NOMO-1 (cell line): Measurements from ENCODE around the gene GPR142.

Source experiments
- DNase-seq, 2 experiments: peaks; one replicate each; lab custom pipeline; 2025; ENCODE audit not compliant: unreplicated experiment in 2 of 2; lab: John Stamatoyannopoulos, UW

Gene GPR142

DNA sequence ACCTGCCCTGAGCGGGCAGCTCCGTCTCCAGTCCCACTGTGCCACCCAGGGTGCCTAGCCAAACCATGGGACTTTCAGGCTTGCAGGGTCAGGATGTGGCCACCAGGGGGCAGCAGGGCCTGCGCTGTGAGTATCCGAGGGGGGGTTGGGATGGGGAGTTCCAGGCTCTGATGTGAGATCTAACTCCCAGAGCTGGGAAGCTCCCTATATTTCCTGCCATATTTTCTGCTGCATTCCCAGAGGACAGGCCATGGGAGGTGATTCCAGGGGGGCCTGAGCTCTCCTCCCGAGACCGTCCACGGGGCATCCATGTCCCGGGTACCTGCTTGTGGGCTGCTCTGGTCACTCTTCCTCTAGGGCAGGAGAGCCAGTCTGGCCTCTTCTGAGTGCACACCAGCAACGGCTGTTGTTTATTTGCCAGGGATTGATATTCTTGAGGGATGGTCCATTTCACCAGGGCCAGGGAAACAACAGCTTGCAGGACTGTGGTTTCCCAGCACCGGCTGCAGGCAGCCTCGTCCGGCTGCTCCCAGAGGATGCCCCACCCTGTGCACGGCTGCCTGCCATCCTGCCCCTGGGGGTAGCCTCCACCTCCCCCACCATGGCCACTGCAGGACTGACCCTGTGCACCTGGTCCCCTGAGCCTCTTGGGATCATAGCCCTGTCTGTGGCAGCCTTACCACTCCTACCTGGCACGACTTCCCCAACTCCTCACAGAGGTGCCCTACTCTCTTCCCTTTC, 1.2 kb downstream of the GPR142 start:
- DNase-seq: peak in 1 of 2 experiments; percentile 24

DNA sequence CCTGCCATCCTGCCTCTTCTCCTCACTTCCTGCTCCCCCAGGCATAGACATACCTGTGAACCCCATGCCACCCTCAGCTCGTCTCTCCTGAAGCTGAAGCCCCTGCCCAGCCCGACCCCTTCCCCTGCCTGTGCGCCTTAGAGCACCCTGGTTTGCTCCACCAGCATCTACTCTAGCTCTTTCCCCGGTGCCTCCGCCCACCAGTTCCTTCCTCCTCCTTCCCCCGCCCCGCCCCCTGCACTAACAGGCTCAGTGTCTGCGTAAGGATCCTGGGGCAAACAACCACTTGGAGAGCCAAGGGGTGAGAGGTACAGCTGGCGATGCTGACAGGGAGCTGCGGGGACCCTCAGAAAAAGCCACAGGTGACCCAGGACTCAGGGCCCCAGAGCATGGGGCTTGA, 1.9 kb downstream of the GPR142 start:
- DNase-seq: peak; percentile 23 to 62

DNA sequence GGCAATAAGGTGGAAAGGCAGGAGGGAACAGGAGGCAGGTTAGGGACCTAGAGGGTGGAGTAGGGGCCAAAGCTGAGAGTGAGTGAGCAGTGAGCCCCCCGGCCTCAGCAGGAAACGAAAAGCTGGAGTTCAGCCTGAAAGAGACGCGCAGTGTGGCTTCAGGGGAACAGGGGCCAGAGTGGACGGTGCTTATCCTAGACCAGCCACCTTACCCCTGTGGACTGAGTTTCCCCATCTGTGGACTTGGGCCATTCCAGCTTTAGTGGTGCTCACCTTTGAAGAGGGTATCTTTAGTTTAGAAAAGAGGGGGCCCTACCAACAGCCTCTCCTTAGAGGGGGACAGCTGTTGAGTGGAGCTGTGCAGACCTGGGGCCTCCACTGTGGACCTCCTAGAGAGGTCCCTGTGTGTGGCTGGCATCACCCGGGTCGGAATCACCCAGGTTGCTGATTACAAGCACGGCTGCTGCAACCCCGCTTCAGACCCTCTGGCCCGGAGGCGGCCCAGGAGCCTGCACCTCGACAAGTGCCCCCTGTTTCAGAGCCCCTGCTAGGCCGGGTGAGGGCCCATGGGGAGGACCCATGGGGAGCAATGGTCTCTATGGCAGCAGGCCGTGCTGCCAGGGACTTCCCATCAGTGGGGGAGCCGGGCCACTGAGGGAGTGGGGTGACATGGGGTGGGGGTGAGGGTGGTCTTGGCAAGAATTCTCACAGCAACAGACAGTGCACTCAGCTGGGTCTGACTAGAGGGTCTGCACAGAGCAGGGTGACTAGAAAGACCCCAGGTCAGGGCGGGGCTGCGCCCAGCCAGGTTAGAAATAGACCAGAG, 2.6 kb downstream of the GPR142 start:
- DNase-seq: no peak

GRCh38 chr17:74371653-74372147, 4.4 kb downstream of the GPR142 start:
- no peak for DNase-seq

DNA sequence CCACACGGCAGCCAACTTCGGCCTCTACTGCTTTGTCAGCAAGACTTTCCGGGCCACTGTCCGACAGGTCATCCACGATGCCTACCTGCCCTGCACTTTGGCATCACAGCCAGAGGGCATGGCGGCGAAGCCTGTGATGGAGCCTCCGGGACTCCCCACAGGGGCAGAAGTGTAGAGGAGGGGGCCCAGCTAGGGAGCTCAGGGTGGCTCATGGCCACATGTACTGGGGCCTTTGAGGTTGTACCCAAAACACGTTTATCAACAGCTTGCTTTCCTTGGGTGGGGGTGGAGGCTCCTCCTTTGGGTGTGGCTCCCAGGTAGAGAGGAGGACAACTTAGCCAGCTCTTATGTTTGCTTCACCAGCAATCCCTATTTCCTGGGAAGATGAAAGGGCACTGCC, 5.1 kb downstream of the GPR142 start:
- DNase-seq: no peak

DNA sequence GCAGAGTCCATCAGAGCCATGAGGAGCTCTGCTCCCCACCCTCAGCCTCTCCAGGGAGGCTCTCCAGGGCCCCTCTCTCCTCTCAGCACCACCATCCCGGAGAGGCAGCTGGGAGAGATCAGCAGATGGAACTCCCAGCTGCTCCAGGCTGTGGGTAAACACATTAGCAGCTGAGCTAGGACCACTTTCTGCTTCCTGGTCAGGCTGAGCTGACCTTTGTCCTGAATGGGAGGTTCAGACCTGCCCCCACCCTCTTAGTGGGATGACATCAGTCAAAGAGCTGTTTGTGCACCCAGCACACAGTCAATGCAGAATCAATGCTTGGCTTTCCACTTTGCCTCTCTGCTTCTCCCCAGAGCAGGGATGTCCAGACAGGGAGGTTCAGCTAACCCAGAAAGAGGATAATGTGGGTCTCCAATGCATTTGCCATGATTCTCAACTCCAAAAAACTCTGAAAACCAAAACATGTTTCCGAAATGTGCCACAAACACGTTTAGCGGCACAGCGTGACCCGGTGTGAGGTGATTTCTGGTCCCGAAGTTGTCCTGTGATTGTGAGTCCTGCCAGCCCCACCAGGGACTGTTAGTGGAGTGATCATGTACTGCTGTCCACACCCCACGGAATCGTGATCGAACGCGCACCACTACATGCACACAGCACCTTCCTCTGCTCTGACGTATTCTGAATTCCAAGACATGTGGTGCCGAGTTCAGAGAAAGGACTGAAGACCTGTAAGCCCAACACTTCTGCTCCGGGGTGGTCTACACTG, 6.7 kb downstream of the GPR142 start:
- no peak for DNase-seq

- no peak for DNase-seq
These were observed 7.6 kb downstream of the GPR142 start for GRCh38 chr17:74374858-74375257.

GRCh38 chr17:74379495-74380085, 12.3 kb downstream of the GPR142 start:
- peak; percentile 70 to 75 for DNase-seq

GRCh38 chr17:74380086-74380958, 13.0 kb downstream of the GPR142 start:
- no peak for DNase-seq

DNA sequence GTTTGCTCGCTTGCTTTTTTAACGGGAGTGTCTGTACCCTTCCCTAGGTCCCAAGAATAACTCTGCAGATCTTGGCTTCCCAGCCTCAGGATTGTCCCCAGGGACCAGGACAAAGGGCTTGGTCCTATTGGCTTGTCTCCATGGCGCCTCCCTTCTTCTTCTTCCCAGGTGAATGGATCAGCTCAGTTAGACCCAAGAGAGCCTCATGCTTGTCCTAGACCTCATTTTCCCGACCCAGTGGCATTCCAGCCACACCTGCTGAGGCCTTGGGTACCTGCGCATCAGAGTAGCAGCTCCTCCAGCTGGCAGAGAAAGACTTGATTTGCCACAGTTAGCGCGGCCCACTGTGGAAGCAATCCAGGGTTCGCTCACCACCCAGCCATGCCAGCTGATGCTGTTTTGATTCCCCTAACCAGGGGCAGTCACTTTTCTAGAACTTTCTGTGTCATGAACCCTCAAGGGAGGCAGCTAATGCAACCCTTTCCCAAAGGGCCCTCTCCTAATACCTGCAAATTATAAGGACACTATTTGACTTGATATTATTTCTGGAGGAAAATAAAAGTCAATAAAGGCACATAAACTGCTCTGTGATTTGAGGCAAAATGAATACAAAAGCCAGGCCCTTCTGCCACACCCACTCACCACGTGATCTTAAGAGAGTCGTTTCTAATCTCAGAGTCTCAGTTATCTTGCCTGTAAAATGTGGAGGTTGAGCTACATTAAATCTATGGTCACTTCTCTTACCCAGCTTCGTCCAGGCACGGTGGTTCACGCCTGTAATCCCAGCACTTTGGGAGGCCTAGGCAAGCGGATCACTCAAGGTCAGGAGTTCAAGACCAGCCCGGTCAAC, 13.9 kb downstream of the GPR142 start:
- no peak for DNase-seq

DNA sequence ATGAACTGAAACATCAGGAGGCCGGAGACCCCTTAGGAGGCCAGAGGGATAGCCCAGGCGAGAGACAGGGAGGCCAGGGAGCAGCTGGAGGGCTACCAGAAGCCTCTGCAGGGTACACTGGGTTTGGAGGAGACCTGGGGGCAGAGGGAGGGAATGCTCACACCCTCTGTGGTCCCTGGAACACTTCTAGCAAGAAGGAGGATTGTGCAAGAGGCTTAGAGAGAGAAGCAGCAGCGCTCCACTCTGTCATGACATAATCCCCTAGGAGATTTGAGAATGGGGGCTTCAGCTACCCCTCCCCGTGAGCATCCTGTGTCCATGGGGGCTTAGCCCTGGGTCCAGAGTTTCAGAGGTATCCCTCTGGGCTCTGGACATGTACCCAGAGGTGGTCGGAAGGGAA, 15.8 kb downstream of the GPR142 start:
- DNase-seq: no peak

- DNase-seq: no peak
These were observed 17.9 kb downstream of the GPR142 start for GRCh38 chr17:74385201-74385600.

- DNase-seq: no peak
These were observed 19.1 kb downstream of the GPR142 start for GRCh38 chr17:74386386-74386785.

GRCh38 chr17:74387365-74388218, 20.3 kb downstream of the GPR142 start:
- DNase-seq: no peak

GRCh38 chr17:74389084-74389753, 21.9 kb downstream of the GPR142 start:
- peak in 1 of 2 experiments; percentile 31 for DNase-seq

GRCh38 chr17:74389937-74390679, 22.8 kb downstream of the GPR142 start:
- DNase-seq: no peak
